Common myeloid progenitor, CD34-positive (primary cell): ENCODE data around the gene CTXND1.
A peak's percentile ranks its signal among the peaks of the same experiment; 100 is the strongest.
"Not testable (repeated sequence)": the region's sequence is repeated elsewhere in the genome, so short reads cannot be mapped to it uniquely, and the experiment has no call there.

Experiments
- CTCF ChIA-PET: fragments of 350-600 bp; sonication (Branson Sonifier 250); formaldehyde crosslinking; loops from one replicate; lab custom pipeline; 2021; ENCODE audit warnings: antibody characterized with exemption; lab: Charles Lee
- POLR2A ChIA-PET: fragments of 350-600 bp; sonication (Branson Sonifier 250); formaldehyde crosslinking; loops from one replicate; lab custom pipeline; 2021; ENCODE audit warnings: antibody characterized with exemption; lab: Charles Lee
- DNase-seq, 3 donors: peaks; one replicate each; pipeline versions ENCODE4 v3.0.0 to v3.0.0-alpha.2; 2013
- H3K27ac ChIP-seq, 2 experiments: 1 replicate in 1 of 2; 2 replicates in 1 of 2; pipeline ENCODE4 v1.7.0; 2013; ENCODE audit warnings: inconsistent platforms in 2 of 2, low read length in 2 of 2, mild to moderate bottlenecking in 2 of 2, low read depth in 1 of 2, moderate library complexity in 1 of 2; ENCODE audit not compliant: severe bottlenecking in 2 of 2, insufficient read depth in 1 of 2, poor library complexity in 1 of 2
- H3K27me3 ChIP-seq, 5 experiments: replicated peaks in 2 of 5; 1 replicate in 3 of 5; 2 replicates in 2 of 5; pipeline versions ENCODE4 v1.6.1 to v1.7.0; 2013; ENCODE audit warnings: low read length in 4 of 5, mild to moderate bottlenecking in 2 of 5, moderate library complexity in 2 of 5, inconsistent platforms in 1 of 5; ENCODE audit not compliant: insufficient read depth in 5 of 5, control insufficient read depth in 4 of 5
- H3K36me3 ChIP-seq, 4 experiments: 1 replicate in 2 of 4; 2 replicates in 2 of 4; pipeline versions ENCODE4 v1.6.1 to v1.7.0; 2013; ENCODE audit warnings: low read length in 3 of 4, control low read depth in 1 of 4, mild to moderate bottlenecking in 1 of 4; ENCODE audit not compliant: control insufficient read depth in 4 of 4, insufficient read depth in 4 of 4
- H3K4me1 ChIP-seq, 4 experiments: 1 replicate in 3 of 4; 2 replicates in 1 of 4; pipeline versions ENCODE4 v1.6.1 to v1.7.1; 2013; ENCODE audit warnings: low read length in 3 of 4, mild to moderate bottlenecking in 3 of 4, control low read depth in 1 of 4, inconsistent platforms in 1 of 4, moderate library complexity in 1 of 4; ENCODE audit not compliant: control insufficient read depth in 4 of 4, insufficient read depth in 4 of 4; ENCODE audit errors: control extremely low read depth in 1 of 4
- H3K4me3 ChIP-seq, 7 experiments: 1 replicate in 4 of 7; 2 replicates in 3 of 7; pipeline versions ENCODE4 v1.5.1 to v1.7.0; 2013; ENCODE audit warnings: mild to moderate bottlenecking in 7 of 7, low read length in 6 of 7, moderate library complexity in 6 of 7, inconsistent platforms in 2 of 7, low read depth in 2 of 7, control low read depth in 1 of 7; ENCODE audit not compliant: insufficient read depth in 4 of 7, control insufficient read depth in 1 of 7; ENCODE audit errors: extremely low read depth in 1 of 7
- H3K9me3 ChIP-seq, 5 experiments: 1 replicate in 4 of 5; 2 replicates in 1 of 5; pipeline versions ENCODE4 v1.6.1 to v1.7.1; 2013; ENCODE audit warnings: low read length in 4 of 5, mild to moderate bottlenecking in 2 of 5, inconsistent platforms in 1 of 5, low read depth in 1 of 5, moderate library complexity in 1 of 5; ENCODE audit not compliant: control insufficient read depth in 4 of 5, insufficient read depth in 2 of 5; ENCODE audit errors: control extremely low read depth in 1 of 5
- WGBS: methylation state at CpG from one replicate; pipeline ENCODE4 v1.1.5; 2013; ENCODE audit not compliant: insufficient coverage; 5-methylcytosine and 5-hydroxymethylcytosine counted together

The CTXND1 gene

DNA sequence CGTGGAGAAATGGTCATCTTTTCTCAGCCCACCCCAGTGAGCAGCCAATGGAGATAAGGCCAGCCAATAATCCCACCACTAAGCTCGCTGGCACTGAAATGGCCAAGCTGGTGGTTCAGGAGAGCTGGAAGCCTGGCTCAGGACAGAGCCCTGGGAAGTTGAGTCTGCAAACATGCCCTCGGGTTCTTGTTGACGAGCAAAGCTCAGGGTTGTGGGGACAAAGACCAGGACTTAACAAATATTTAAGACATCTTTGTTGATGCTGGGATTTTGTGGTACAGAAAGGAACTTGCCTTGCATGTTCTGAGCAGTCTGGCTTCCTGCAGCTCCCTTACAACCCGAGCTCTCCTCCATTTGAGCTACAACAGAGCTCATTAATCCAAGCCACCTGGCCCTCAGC is 94.8 kb downstream of the CTXND1 start:
- no peak overlapping the region for H3K27ac ChIP-seq

DNA sequence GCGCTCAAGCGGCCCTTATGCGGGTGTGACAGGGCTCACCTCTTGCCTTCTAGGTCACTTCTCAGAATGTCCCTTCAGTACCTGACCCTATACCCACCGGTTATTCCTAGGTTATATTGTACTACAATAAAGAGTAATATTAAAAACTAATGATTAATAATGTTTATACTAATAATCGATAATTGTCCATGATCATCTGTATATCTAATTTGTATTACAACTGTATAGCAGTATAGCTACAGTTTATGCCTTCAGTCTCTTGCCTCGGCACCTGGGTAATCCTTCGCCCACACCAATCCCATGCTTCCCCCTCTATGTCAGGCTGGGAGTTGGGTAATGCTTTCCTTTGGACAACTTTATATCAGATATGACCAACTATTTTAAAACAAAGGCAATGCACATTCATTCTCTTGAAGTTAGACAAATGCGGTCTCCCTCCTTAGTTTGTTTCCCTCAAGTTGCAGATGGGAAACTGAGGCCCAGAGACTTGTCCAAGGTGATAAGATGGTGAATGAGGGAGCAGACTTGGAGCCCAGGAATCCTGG is 95.8 kb downstream of the CTXND1 start:
- WGBS, result 100% methylated on average over 1 of the region's 8 CpGs
- Histone ChIP-seq H3K4me3 (no peak overlapping the region), H3K27ac (peak overlapping the region in 1 of 2 experiments; percentile 37), H3K27me3 (no peaks in the 10 kb centered on the region), H3K36me3 (peaks cover 0 to 32% (median 7%) of the 10 kb centered on the region in 4 experiments), H3K9me3 (no peaks in the 10 kb centered on the region), H3K4me1 (peaks cover 9 to 62% (median 50%) of the 10 kb centered on the region in 4 experiments)
- POLR2A ChIA-PET, result no interaction called here
- DNase-seq, result no peak
- CTCF ChIA-PET, result interaction anchor here (1.2 to 3.6 kb wide), 3 partner anchors 11 to 66 kb away, joined by 3 to 16 read pairs (median 5); no protein-coding TSS in a partner anchor

More for the DNA sequence above, 94.8 kb downstream of the CTXND1 start:
- Histone ChIP-seq H3K9me3 (no peaks in the 10 kb centered on the region), H3K4me3 (no peak overlapping the region), H3K4me1 (peaks cover 9 to 66% (median 53%) of the 10 kb centered on the region in 4 experiments), H3K27me3 (no peaks in the 10 kb centered on the region), H3K36me3 (peaks cover 2 to 39% (median 10%) of the 10 kb centered on the region in 4 experiments)
- WGBS, result 79% methylated on average over 5 of the region's 5 CpGs
- no peak for DNase-seq
- CTCF ChIA-PET, result interaction anchor here (0.6 to 3.6 kb wide), 6 partner anchors 12 to 818 kb away, joined by 3 to 16 read pairs (median 3); no protein-coding TSS in a partner anchor
- POLR2A ChIA-PET, result no interaction called here

DNA sequence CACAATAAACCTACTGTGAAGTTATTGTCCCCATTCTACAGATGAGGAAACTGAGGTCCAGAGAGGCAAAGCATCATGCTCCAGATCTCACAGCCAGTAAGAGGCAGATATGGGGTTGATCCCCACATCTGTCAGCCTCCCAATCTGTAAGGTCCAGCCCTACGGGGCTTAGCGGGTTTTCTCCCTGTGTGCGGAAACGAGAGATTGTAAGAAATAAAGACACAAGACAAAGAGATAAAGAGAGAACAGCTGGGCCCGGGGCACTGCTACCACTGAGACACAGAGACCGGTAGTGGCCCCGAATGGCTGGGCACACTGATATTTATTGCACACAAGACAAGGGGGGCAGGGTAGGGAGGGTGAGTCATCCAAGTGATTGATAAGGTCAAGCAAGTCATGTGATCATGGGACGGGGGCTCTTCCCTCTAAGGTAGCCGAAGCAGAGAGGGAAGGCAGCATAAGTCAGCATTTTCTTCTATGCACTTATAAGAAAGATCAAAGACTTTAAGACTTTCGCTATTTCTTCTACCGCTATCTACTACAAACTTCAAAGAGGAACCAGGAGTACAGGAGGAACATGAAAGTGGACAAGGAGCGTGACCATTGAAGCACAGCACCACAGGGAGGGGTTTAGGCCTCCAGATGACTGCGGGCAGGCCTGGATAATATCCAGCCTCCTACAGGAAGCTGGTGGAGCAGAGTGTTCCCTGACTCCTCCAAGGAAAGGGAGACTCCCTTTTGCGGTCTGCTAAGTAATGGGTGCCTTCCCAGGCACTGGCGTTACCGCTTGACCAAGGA is 96.4 kb downstream of the CTXND1 start:
- H3K4me3 ChIP-seq, H3K27me3 ChIP-seq, POLR2A ChIA-PET, H3K9me3 ChIP-seq: not testable (repeated sequence)
- H3K27ac ChIP-seq, result peak overlapping the region in 1 of 2 experiments; percentile 37
- DNase-seq, result peak; percentile 37 to 82 (median 75)
- CTCF ChIA-PET, result interaction anchor here (1.3 kb wide), 1 partner anchor 17 kb away, joined by 5 read pairs; no protein-coding TSS in a partner anchor
- WGBS, result 95% methylated on average over 8 of the region's 16 CpGs
- peaks cover 9 to 58% (median 43%) of the 10 kb centered on the region in 4 experiments for H3K4me1 ChIP-seq
- H3K36me3 ChIP-seq, result peaks cover 0 to 32% (median 7%) of the 10 kb centered on the region in 4 experiments

DNA sequence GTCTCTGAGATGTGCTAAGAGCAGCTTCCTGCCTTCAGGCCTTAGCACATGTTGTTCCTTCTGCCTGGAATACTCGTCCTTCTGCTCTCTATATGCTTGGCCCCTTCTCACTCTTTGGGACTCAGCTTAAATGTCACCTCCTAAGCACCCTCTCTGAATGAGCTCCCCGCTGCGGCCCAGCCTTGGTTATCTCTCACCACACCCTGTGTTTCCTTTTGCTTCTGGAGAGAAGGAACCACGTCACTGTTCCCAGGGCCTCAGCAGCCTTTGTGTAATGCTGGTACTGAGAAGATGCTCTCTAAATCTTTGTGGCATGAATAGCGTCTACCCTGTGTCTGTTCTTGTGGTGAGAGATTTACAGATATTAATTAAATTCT is 97.0 kb downstream of the CTXND1 start:
- 86% methylated on average over 1 of the region's 5 CpGs for WGBS
- Histone ChIP-seq H3K4me1 (peaks cover 6 to 52% (median 37%) of the 10 kb centered on the region in 4 experiments), H3K9me3 (no peaks in the 10 kb centered on the region), H3K4me3 (no peak overlapping the region), H3K27me3 (no peaks in the 10 kb centered on the region), H3K27ac (peak overlapping the region in 1 of 2 experiments; percentile 37), H3K36me3 (peaks cover 0 to 27% (median 7%) of the 10 kb centered on the region in 4 experiments)
- peak in 1 of 3 donors; percentile 42 for DNase-seq
- ChIA-PET CTCF (interaction anchor here (1.3 kb wide), 1 partner anchor 17 kb away, joined by 5 read pairs; no protein-coding TSS in a partner anchor), POLR2A (no interaction called here)

DNA sequence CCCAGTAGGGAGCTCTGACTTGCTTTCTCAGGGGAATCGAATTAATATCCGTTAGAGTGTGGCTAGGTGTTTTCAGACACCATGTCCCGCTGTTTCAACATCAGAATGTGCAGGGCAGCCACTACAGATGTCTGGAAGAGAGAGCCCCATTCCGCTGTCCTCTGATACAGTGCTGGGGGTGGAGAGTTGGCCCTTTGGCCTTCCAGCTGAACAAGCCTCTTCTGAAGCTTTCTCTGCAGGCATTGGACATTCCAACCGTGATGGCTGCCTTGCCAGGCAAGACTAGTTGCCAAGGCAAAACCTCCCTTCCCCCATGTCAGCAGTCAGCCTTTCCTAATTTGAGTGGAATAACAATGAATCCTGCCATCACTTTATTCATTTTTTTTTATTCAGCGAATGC is 97.7 kb downstream of the CTXND1 start:
- H3K4me3 ChIP-seq, result peak overlapping the region in 3 of 7 experiments; percentile 71 to 86 (median 83)

DNA sequence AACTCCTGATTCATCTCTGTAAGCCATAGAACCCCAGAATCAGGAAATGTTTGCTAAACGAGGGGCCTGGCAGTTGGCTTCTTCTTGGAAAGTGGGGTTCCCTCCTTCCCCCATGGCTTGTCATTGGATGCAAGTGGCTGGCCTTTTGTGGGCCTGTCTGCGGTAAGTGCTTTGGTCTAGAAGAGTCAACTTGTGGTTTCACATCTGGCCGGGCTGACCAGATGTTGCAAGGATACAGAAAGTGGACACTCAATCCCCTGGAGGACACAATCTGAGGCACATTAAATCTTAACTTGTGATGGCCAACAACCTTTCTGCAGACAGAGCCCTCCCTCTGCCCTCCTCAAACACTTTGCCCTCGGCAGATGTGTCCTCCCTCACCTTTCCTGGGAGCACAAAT is 98.1 kb downstream of the CTXND1 start:
- H3K4me3 ChIP-seq, result peak overlapping the region in 5 of 7 experiments; percentile 71 to 86 (median 82)
- 25% methylated on average over 4 of the region's 4 CpGs for WGBS
- ChIA-PET POLR2A (interaction anchor here (0.7 to 1.0 kb wide), 2 partner anchors 91 to 183 kb away, joined by 4 read pairs; partner anchors contain the start of gene BCL2A1), CTCF (interaction anchor here (1.0 to 1.3 kb wide), 2 partner anchors 15 to 19 kb away, joined by 4 to 6 read pairs; no protein-coding TSS in a partner anchor)
- no peaks in the 10 kb centered on the region for H3K9me3 ChIP-seq
- no peaks in the 10 kb centered on the region for H3K27me3 ChIP-seq
- peaks cover 0 to 19% (median 5%) of the 10 kb centered on the region in 4 experiments for H3K36me3 ChIP-seq
- H3K4me1 ChIP-seq, result peaks cover 5 to 46% (median 31%) of the 10 kb centered on the region in 4 experiments
- H3K27ac ChIP-seq, result peak overlapping the region in 1 of 2 experiments; percentile 80
- no peak for DNase-seq

More for the DNA sequence above, 97.7 kb downstream of the CTXND1 start:
- peaks cover 0 to 21% (median 5%) of the 10 kb centered on the region in 4 experiments for H3K36me3 ChIP-seq
- no peaks in the 10 kb centered on the region for H3K27me3 ChIP-seq
- CTCF ChIA-PET, result interaction anchor here (1.3 kb wide), 1 partner anchor 18 kb away, joined by 5 read pairs; no protein-coding TSS in a partner anchor
- POLR2A ChIA-PET, result no interaction called here
- no peak overlapping the region for H3K27ac ChIP-seq
- peaks cover 5 to 48% (median 31%) of the 10 kb centered on the region in 4 experiments for H3K4me1 ChIP-seq
- H3K9me3 ChIP-seq, result no peaks in the 10 kb centered on the region
- WGBS, result 93% methylated on average over 6 of the region's 6 CpGs
- no peak for DNase-seq
